OCI-LY3 (cell line): ENCODE data around the gene VAMP8.

Source experiments
- EZH2phosphoT487 ChIP-seq: fragments of 200-600 bp; shearing (Covaris generic); IDR thresholded peaks from 2 replicates; pipeline ENCODE4 v1.6.1; 2018; ENCODE audit warnings: antibody characterized with exemption, mixed run types, low read depth
- TF ChIP-seq, protein P1 (sequence below): fragments of 200-600, 300-600 bp; sonication (generic); IDR thresholded peaks from 2 replicates; pipeline ENCODE4 v1.5.1; 2014; ENCODE audit warnings: antibody characterized with exemption, low read length, low read depth

- TF ChIP-seq EZH2phosphoT487, result no peak
- TF ChIP-seq, protein P1, sequence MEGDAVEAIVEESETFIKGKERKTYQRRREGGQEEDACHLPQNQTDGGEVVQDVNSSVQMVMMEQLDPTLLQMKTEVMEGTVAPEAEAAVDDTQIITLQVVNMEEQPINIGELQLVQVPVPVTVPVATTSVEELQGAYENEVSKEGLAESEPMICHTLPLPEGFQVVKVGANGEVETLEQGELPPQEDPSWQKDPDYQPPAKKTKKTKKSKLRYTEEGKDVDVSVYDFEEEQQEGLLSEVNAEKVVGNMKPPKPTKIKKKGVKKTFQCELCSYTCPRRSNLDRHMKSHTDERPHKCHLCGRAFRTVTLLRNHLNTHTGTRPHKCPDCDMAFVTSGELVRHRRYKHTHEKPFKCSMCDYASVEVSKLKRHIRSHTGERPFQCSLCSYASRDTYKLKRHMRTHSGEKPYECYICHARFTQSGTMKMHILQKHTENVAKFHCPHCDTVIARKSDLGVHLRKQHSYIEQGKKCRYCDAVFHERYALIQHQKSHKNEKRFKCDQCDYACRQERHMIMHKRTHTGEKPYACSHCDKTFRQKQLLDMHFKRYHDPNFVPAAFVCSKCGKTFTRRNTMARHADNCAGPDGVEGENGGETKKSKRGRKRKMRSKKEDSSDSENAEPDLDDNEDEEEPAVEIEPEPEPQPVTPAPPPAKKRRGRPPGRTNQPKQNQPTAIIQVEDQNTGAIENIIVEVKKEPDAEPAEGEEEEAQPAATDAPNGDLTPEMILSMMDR, result no peak
Observed at GRCh38 chr2:85527787-85528186, 49.6 kb upstream of the VAMP8 start.
